ENCODE measurements around the gene BMP5. TPM values are rescaled to one million over a fixed set of nuclear protein-coding genes. Genes with fewer than 3 reads are reported as not detected.

BMP5 gene
- total and polyA plus RNA-seq, 4 donors: 1.2 to 88.7 (median 6.4) TPM

DNA sequence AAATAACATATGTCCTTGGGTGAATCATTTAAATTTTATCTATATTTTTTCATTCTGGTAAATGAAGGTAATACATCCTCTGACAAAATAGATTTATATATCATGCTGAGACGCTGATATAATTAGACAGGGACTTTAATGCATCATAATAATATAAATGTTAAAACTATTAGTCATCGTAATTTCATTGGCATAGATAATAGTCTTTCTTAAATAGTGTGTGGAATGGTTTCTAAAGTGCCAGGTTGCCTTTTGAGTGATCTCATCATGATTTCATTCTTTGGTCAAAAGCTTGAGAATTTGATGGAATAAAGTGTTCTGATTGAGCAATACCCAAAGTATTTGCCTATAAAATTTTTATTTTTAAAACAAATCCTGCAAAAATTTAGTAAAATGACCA is 43.2 kb upstream of the BMP5 start:
- no peaks in the 10 kb centered on the region for H3K36me3 ChIP-seq (ENCODE audit: control insufficient read depth in 4 of 4, insufficient read depth in 4 of 4, low read length in 4 of 4)
- no peaks in the 10 kb centered on the region for H3K9me3 ChIP-seq (ENCODE audit: control insufficient read depth in 4 of 4, insufficient read depth in 3 of 4, low read length in 3 of 4)
- 56 to 68% methylated on average over 2 of the region's 2 CpGs for WGBS, 2 donors
- H3K27ac ChIP-seq (ENCODE audit: low read depth in 1 of 2, low read length in 1 of 2): no peak overlapping the region
- H3K27me3 ChIP-seq (ENCODE audit: control insufficient read depth in 3 of 3, insufficient read depth in 3 of 3, low read length in 2 of 3): no peaks in the 10 kb centered on the region
- TF ChIP-seq, protein P1, sequence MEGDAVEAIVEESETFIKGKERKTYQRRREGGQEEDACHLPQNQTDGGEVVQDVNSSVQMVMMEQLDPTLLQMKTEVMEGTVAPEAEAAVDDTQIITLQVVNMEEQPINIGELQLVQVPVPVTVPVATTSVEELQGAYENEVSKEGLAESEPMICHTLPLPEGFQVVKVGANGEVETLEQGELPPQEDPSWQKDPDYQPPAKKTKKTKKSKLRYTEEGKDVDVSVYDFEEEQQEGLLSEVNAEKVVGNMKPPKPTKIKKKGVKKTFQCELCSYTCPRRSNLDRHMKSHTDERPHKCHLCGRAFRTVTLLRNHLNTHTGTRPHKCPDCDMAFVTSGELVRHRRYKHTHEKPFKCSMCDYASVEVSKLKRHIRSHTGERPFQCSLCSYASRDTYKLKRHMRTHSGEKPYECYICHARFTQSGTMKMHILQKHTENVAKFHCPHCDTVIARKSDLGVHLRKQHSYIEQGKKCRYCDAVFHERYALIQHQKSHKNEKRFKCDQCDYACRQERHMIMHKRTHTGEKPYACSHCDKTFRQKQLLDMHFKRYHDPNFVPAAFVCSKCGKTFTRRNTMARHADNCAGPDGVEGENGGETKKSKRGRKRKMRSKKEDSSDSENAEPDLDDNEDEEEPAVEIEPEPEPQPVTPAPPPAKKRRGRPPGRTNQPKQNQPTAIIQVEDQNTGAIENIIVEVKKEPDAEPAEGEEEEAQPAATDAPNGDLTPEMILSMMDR (IDR thresholded peaks at IDR 0.05; ENCODE audit: control extremely low read depth, extremely low read depth): no peak
- DNase-seq (no peak), ATAC-seq (ENCODE audit: insufficient read depth, low FRiP score) (no peak)
- no peak overlapping the region for H3K9ac ChIP-seq (ENCODE audit: insufficient read depth in 1 of 2, low read length in 2 of 2)
- H3K4me1 ChIP-seq (ENCODE audit: control insufficient read depth in 5 of 5, insufficient read depth in 5 of 5, low read length in 5 of 5): peaks cover 0 to 6% (median 0%) of the 10 kb centered on the region in 5 donors
- no peak overlapping the region for H3K4me3 ChIP-seq

DNA sequence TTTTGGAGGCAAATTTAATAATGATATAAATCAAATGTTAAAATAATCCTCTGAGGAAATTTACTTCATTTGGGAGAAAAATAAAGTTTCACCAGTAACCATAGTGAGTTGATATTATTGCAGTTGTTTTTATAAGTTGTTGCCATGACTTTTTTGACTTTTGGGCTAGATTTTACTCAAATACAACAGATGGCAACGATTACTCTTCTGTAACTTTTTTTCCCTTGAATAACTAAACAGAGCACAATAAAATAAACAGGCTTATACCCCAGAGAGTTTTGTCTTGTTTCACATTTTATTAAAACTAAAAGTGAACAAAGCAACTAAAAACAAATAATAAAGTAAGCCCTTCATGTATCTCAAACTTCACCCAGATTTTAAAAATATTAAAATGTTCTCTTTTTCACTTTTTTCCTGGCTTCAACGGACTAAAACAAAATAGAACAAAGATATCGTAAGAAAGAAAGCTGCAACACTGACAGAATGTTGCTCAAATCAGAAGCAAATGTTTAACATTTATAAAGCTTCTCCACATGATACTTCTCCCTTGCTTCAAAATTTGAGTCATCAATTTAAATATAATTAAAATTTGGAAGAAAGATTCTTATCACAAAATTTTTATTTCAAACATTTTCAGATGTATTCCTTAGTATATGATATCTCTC is 42.5 kb upstream of the BMP5 start:
- no peaks in the 10 kb centered on the region for H3K27me3 ChIP-seq (ENCODE audit: control insufficient read depth in 3 of 3, insufficient read depth in 3 of 3, low read length in 2 of 3)
- peaks cover 0 to 6% (median 3%) of the 10 kb centered on the region in 5 donors for H3K4me1 ChIP-seq (ENCODE audit: control insufficient read depth in 5 of 5, insufficient read depth in 5 of 5, low read length in 5 of 5)
- 60 to 73% methylated on average over 3 of the region's 3 CpGs for WGBS, 2 donors
- no peaks in the 10 kb centered on the region for H3K9me3 ChIP-seq (ENCODE audit: control insufficient read depth in 4 of 4, insufficient read depth in 3 of 4, low read length in 3 of 4)
- H3K36me3 ChIP-seq (ENCODE audit: control insufficient read depth in 4 of 4, insufficient read depth in 4 of 4, low read length in 4 of 4): no peaks in the 10 kb centered on the region
- TF ChIP-seq, protein P1 (IDR thresholded peaks at IDR 0.05; ENCODE audit: control extremely low read depth, extremely low read depth): no peak
- ATAC-seq (ENCODE audit: insufficient read depth, low FRiP score) (no peak), DNase-seq (peak in 2 of 3 donors; percentile 78 to 82)
- no peak overlapping the region for H3K4me3 ChIP-seq
- no peak overlapping the region for H3K27ac ChIP-seq (ENCODE audit: low read depth in 1 of 2, low read length in 1 of 2)
- no peak overlapping the region for H3K9ac ChIP-seq (ENCODE audit: insufficient read depth in 1 of 2, low read length in 2 of 2)

DNA sequence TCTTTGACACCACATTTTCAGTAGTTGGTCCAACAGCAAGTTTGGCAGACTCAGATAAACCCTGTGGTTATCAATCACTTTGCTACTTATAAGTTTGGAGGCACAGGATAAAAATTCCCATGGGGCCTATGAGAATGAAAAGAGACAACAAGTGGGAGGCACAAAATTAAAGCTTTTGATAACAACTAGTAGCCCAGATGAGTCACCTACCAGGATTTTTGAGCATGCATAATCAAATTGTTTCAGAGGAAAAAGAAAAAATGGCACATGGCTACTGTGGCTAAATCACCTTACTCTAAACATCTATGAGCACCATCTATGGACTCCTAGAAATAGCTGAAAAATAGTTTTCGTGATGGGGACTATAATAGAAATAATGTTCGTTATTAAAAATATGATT is 40.8 kb upstream of the BMP5 start:
- Histone ChIP-seq H3K27ac (ENCODE audit: low read depth in 1 of 2, low read length in 1 of 2) (no peak overlapping the region), H3K4me3 (no peak overlapping the region), H3K36me3 (ENCODE audit: control insufficient read depth in 4 of 4, insufficient read depth in 4 of 4, low read length in 4 of 4) (no peaks in the 10 kb centered on the region), H3K9me3 (ENCODE audit: control insufficient read depth in 4 of 4, insufficient read depth in 3 of 4, low read length in 3 of 4) (no peaks in the 10 kb centered on the region), H3K4me1 (ENCODE audit: control insufficient read depth in 5 of 5, insufficient read depth in 5 of 5, low read length in 5 of 5) (peaks cover 0 to 6% (median 3%) of the 10 kb centered on the region in 5 donors), H3K9ac (ENCODE audit: insufficient read depth in 1 of 2, low read length in 2 of 2) (no peak overlapping the region), H3K27me3 (ENCODE audit: control insufficient read depth in 3 of 3, insufficient read depth in 3 of 3, low read length in 2 of 3) (no peaks in the 10 kb centered on the region)
- TF ChIP-seq, protein P1 (IDR thresholded peaks at IDR 0.05; ENCODE audit: control extremely low read depth, extremely low read depth): no peak
- ATAC-seq (ENCODE audit: insufficient read depth, low FRiP score): no peak
- 94 to 97% methylated on average over 2 of the region's 2 CpGs for WGBS, 2 donors
- no peak for DNase-seq

Data from lung (tissue), 12 donors.